IMR-90 (cell line): ENCODE results near the gene USB1. TPM values are rescaled to one million over a fixed set of nuclear protein-coding genes. Genes with fewer than 3 reads are reported as not detected.

Experiments used
- ATAC-seq: fragments of 200-7000 bp; cut with Tn5 transposase; 2 replicates; pipeline ENCODE4 v1.9.1; 2020; ENCODE audit warnings: low read depth, mild to moderate bottlenecking, moderate library complexity
- BruUV-seq: library from RNA; stranded (reverse); fragments of 400-500 nt; replicated peaks from 2 replicates; lab custom pipeline; 2021; lab: Mats Ljungman, UMichigan
- CTCF ChIA-PET: fragments of 300-600 bp; formaldehyde crosslinking; extraction: SDS; loops from one replicate; lab custom pipeline; 2021; ENCODE audit warnings: antibody characterized with exemption; lab: Yijun Ruan, JAX
- POLR2A ChIA-PET: fragments of 300-600 bp; sonication (Branson Sonifier 250); formaldehyde crosslinking; loops from one replicate; lab custom pipeline; 2022; ENCODE audit warnings: antibody characterized with exemption; ENCODE audit not compliant: unreplicated experiment; lab: Charles Lee
- DNase-seq: peaks from one replicate; pipeline ENCODE4 v3.0.0; 2013
- H2AFZ ChIP-seq: replicated peaks from 2 replicates; pipeline ENCODE3; 2013; ENCODE audit warnings: low read length, mild to moderate bottlenecking; ENCODE audit not compliant: poor library complexity
- H2AK5ac ChIP-seq: 2 replicates; pipeline ENCODE4 v1.6.1; 2013; ENCODE audit warnings: low read depth, low read length, inconsistent platforms
- H2AK9ac ChIP-seq: replicated peaks from 2 replicates; pipeline ENCODE3; 2013; ENCODE audit warnings: mild to moderate bottlenecking, low read depth, low read length, moderate library complexity; ENCODE audit not compliant: poor library complexity
- H2BK120ac ChIP-seq: 2 replicates; pipeline ENCODE4 v1.6.1; 2013; ENCODE audit warnings: low read depth, low read length, inconsistent platforms
- H2BK15ac ChIP-seq: 3 replicates; pipeline ENCODE4 v1.6.1; 2013; ENCODE audit warnings: low read depth, low read length, inconsistent platforms
- H2BK20ac ChIP-seq: 2 replicates; pipeline ENCODE4 v1.6.1; 2013; ENCODE audit warnings: low read depth, mild to moderate bottlenecking, inconsistent platforms, low read length, moderate library complexity
- H2BK5ac ChIP-seq: 2 replicates; pipeline ENCODE4 v1.6.1; 2013; ENCODE audit warnings: mild to moderate bottlenecking, low read depth, low read length, inconsistent platforms; ENCODE audit not compliant: poor library complexity, severe bottlenecking
- H3K14ac ChIP-seq: replicated peaks from 2 replicates; pipeline ENCODE4 v1.6.1; 2013; ENCODE audit warnings: low read depth, low read length, inconsistent platforms
- H3K18ac ChIP-seq: 2 replicates; pipeline ENCODE4 v1.6.1; 2013; ENCODE audit warnings: low read depth, low read length, control low read depth
- H3K23ac ChIP-seq: 2 replicates; pipeline ENCODE4 v1.6.1; 2013; ENCODE audit warnings: low read depth, low read length, inconsistent platforms
- H3K27ac ChIP-seq: 2 replicates; pipeline ENCODE4 v1.5.1; 2013; ENCODE audit warnings: mild to moderate bottlenecking, control low read depth, low read length; ENCODE audit not compliant: insufficient read depth
- H3K27me3 ChIP-seq: 2 replicates; pipeline ENCODE4 v1.6.1; 2013; ENCODE audit warnings: low read length; ENCODE audit not compliant: control insufficient read depth, insufficient read depth
- H3K36me3 ChIP-seq: 2 replicates; pipeline ENCODE4 v1.6.1; 2013; ENCODE audit warnings: low read length, mixed read lengths; ENCODE audit not compliant: control insufficient read depth, insufficient read depth
- H3K4ac ChIP-seq: 2 replicates; pipeline ENCODE4 v1.6.1; 2013; ENCODE audit warnings: low read depth, low read length, inconsistent platforms
- H3K4me1 ChIP-seq: 2 replicates; pipeline ENCODE4 v1.6.1; 2013; ENCODE audit warnings: low read length, mixed read lengths; ENCODE audit not compliant: control insufficient read depth, insufficient read depth
- H3K4me2 ChIP-seq: 2 replicates; pipeline ENCODE4 v1.6.1; 2013; ENCODE audit warnings: low read depth, mild to moderate bottlenecking, control low read depth, low read length, moderate library complexity
- H3K4me3 ChIP-seq: 2 replicates; pipeline ENCODE4 v1.5.1; 2013; ENCODE audit warnings: low read depth, mild to moderate bottlenecking, control low read depth, low read length, moderate library complexity; ENCODE audit not compliant: insufficient read depth
- H3K56ac ChIP-seq: 2 replicates; pipeline ENCODE4 v1.6.1; 2013; ENCODE audit warnings: low read length, inconsistent platforms; ENCODE audit not compliant: insufficient read depth; ENCODE audit errors: extremely low read depth
- H3K79me1 ChIP-seq, 2 experiments: 2 replicates each; pipeline ENCODE4 v1.6.1; 2013; ENCODE audit warnings: low read length in 2 of 2, inconsistent platforms in 1 of 2, low read depth in 1 of 2
- H3K9ac ChIP-seq: 2 replicates; pipeline ENCODE4 v1.6.1; 2013; ENCODE audit warnings: low read depth, low read length, control low read depth
- H3K9me1 ChIP-seq: 2 replicates; pipeline ENCODE4 v1.6.1; 2013; ENCODE audit warnings: low read length, inconsistent platforms; ENCODE audit not compliant: insufficient read depth
- H3K9me3 ChIP-seq: 2 replicates; pipeline ENCODE4 v1.6.1; 2013; ENCODE audit warnings: low read length; ENCODE audit not compliant: control insufficient read depth, insufficient read depth
- H4K20me1 ChIP-seq: 2 replicates; pipeline ENCODE4 v1.6.1; 2013; ENCODE audit warnings: low read length, inconsistent platforms; ENCODE audit not compliant: insufficient read depth
- H4K5ac ChIP-seq: 2 replicates; pipeline ENCODE4 v1.6.1; 2013; ENCODE audit warnings: mild to moderate bottlenecking, low read depth, low read length, control low read depth
- H4K8ac ChIP-seq, 2 experiments: 2 replicates each; pipeline ENCODE4 v1.6.1; 2013; ENCODE audit warnings: low read depth in 2 of 2, low read length in 2 of 2, control low read depth in 1 of 2, inconsistent platforms in 1 of 2
- H4K91ac ChIP-seq: 2 replicates; pipeline ENCODE4 v1.6.1; 2013; ENCODE audit warnings: low read depth, low read length, inconsistent platforms; ENCODE audit not compliant: insufficient read depth
- BHLHE40 ChIP-seq: fragments of 150-350 bp; IDR thresholded peaks from 2 replicates; pipeline ENCODE4 v1.6.1; 2016; ENCODE audit warnings: mild to moderate bottlenecking, low read depth, low read length
- CEBPB ChIP-seq: IDR thresholded peaks from 2 replicates; pipeline ENCODE4 v1.6.1; 2012; ENCODE audit warnings: low read depth, low read length, improper control_type of control experiment
- CHD1 ChIP-seq: IDR thresholded peaks from 2 replicates; pipeline ENCODE4 v1.6.1; 2012; ENCODE audit warnings: low read depth, low read length, improper control_type of control experiment
- CTCF ChIP-seq: conservative IDR thresholded peaks from 2 replicates; pipeline ENCODE4 v1.5.1; 2012; ENCODE audit warnings: mild to moderate bottlenecking, low read depth, low read length, improper control_type of control experiment
- FOS ChIP-seq: fragments of 150-350 bp; IDR thresholded peaks from 2 replicates; pipeline ENCODE4 v1.6.1; 2016; ENCODE audit warnings: low read depth, low read length
- MAFK ChIP-seq: IDR thresholded peaks from 2 replicates; pipeline ENCODE4 v1.6.1; 2012; ENCODE audit warnings: low read depth, low read length, improper control_type of control experiment
- MAZ ChIP-seq: IDR thresholded peaks from 2 replicates; pipeline ENCODE4 v1.6.1; 2012; ENCODE audit warnings: low read depth, mild to moderate bottlenecking, low read length, improper control_type of control experiment, moderate library complexity, borderline replicate concordance
- MXI1 ChIP-seq: IDR thresholded peaks from 2 replicates; pipeline ENCODE4 v1.6.1; 2012; ENCODE audit warnings: low read depth, mild to moderate bottlenecking, low read length, moderate library complexity, borderline replicate concordance
- NFE2L2 ChIP-seq: fragments of 150-350 bp; IDR thresholded peaks from 2 replicates; pipeline ENCODE4 v1.6.1; 2016; ENCODE audit warnings: low read depth, mild to moderate bottlenecking, low read length
- POLR2A ChIP-seq: IDR thresholded peaks from 2 replicates; pipeline ENCODE4 v1.6.1; 2012; ENCODE audit warnings: mild to moderate bottlenecking, low read depth, low read length
- RAD21 ChIP-seq: IDR thresholded peaks from 2 replicates; pipeline ENCODE4 v1.6.1; 2012; ENCODE audit warnings: low read length, improper control_type of control experiment
- RCOR1 ChIP-seq: IDR thresholded peaks from 2 replicates; pipeline ENCODE4 v1.6.1; 2012; ENCODE audit warnings: mild to moderate bottlenecking, low read length, improper control_type of control experiment; ENCODE audit not compliant: insufficient replicate concordance
- RFX5 ChIP-seq: IDR thresholded peaks from 2 replicates; pipeline ENCODE4 v1.8.0; 2012; ENCODE audit warnings: low read depth, mild to moderate bottlenecking, low read length, moderate library complexity
- SMC3 ChIP-seq: fragments of 150-350 bp; IDR thresholded peaks from 2 replicates; pipeline ENCODE4 v1.6.1; 2016; ENCODE audit warnings: low read depth, mild to moderate bottlenecking, antibody characterized with exemption, low read length, moderate library complexity
- USF2 ChIP-seq: fragments of 150-350 bp; IDR thresholded peaks from 2 replicates; pipeline ENCODE4 v1.6.1; 2017; ENCODE audit warnings: mild to moderate bottlenecking, antibody characterized with exemption, low read length, low read depth
- WGBS, 2 experiments: methylation state at CpG; one replicate each; pipeline versions ENCODE4 v1.1.5 to v1.1.7; 2013; ENCODE audit warnings: missing lambda C conversion rate in 2 of 2; ENCODE audit not compliant: insufficient read length in 1 of 2; ENCODE audit errors: extremely low coverage in 2 of 2; 5-methylcytosine and 5-hydroxymethylcytosine counted together
- dilution Hi-C: fragments of 300-500 bp; cut with HindIII; formaldehyde crosslinking; loops from one replicate; pipeline ENCODE4 v1.14.3; 2018; ENCODE audit warnings: low sequenced_read_pairs; ENCODE audit not compliant: unreplicated experiment
- in situ Hi-C: fragments of 300-500 bp; cut with MboI; formaldehyde crosslinking; loops from 3 replicates; pipeline ENCODE4 v1.14.3; 2019; ENCODE audit warnings: low sequenced_read_pairs, inconsistent platforms, mixed read lengths
- intact Hi-C: fragments of 100-400 bp; cut with micrococcal nuclease; formaldehyde crosslinking; loops from 2 replicates; pipeline ENCODE4 v1.10.0; 2022
- polyA plus RNA-seq, 3 experiments: library from polyadenylated mRNA; depleted of rRNA; stranded (reverse); fragments of >200 nt; gene quantifications; 2 replicates each; pipeline ENCODE4 v1.2.3, GENCODE V29; 2012; ENCODE audit warnings: low replicate concordance in 1 of 3
- total RNA-seq: library from RNA; depleted of rRNA; stranded (reverse); fragments of >200 nt; gene quantifications from 2 replicates; pipeline ENCODE4 v1.2.3, GENCODE V29; 2012

USB1 gene
- total and polyA plus RNA-seq, 2 of the 4 experiments (the other 2 are of a cell fraction) = 45.9 to 94.9 TPM

- DNase-seq (no peak), ATAC-seq (no peak)
- no TSS peak for BruUV-seq
- Histone ChIP-seq H2AK9ac (no peak overlapping the region), H3K4ac (no peak overlapping the region), H3K79me1 (no peaks in the 10 kb centered on the region), H3K18ac (no peak overlapping the region), H3K4me3 (no peak overlapping the region), H3K9ac (no peak overlapping the region), H2BK15ac (no peak overlapping the region), H3K56ac (no peak overlapping the region), H3K27ac (no peak overlapping the region), H3K9me3 (no peaks in the 10 kb centered on the region), H2AFZ (peak overlapping the region; percentile 23), H3K23ac (no peak overlapping the region), H3K36me3 (no peaks in the 10 kb centered on the region), H3K4me2 (no peak overlapping the region), H3K4me1 (no peaks in the 10 kb centered on the region), H4K20me1 (no peaks in the 10 kb centered on the region), H4K5ac (no peak overlapping the region), H4K91ac (no peak overlapping the region), H3K14ac (no peak overlapping the region), H2BK20ac (no peak overlapping the region), H2BK120ac (no peak overlapping the region), H2BK5ac (no peak overlapping the region), H4K8ac (no peak overlapping the region), H3K9me1 (no peaks in the 10 kb centered on the region), H2AK5ac (no peak overlapping the region), H3K27me3 (peaks cover 42% of the 10 kb centered on the region)
- ChIA-PET CTCF (interaction anchor here (0.5 kb wide), 1 partner anchor 463 kb away, joined by 3 read pairs; no protein-coding TSS in a partner anchor), POLR2A (no interaction called here)
- in situ Hi-C loops (no loop called here), intact Hi-C loops (no loop called here), dilution Hi-C loops (no loop called here)
- no peak for TF ChIP-seq POLR2A
- no peak for TF ChIP-seq CHD1
- TF ChIP-seq USF2 = no peak
- no peak for TF ChIP-seq RCOR1
- no peak for TF ChIP-seq SMC3
- no peak for TF ChIP-seq RFX5
- no peak for TF ChIP-seq MXI1
- TF ChIP-seq BHLHE40 = no peak
- no peak for TF ChIP-seq CTCF
- no peak for TF ChIP-seq RAD21
- no peak for TF ChIP-seq CEBPB
- no peak for TF ChIP-seq MAZ
- no peak for TF ChIP-seq NFE2L2
- no peak for TF ChIP-seq MAFK
- no peak for TF ChIP-seq FOS
- WGBS, 2 experiments = no CpG with 5 or more reads among the region's 8 CpGs
Measured at GRCh38 chr16:57956270-57956808, 44.9 kb upstream of the USB1 start.
